GM21786 (cell line): ENCODE data around the gene NFYC.
"Not testable (repeated sequence)": the region's sequence is repeated elsewhere in the genome, so short reads cannot be mapped to it uniquely, and the experiment has no call there.

Source experiments
- ATAC-seq: cut with Tn5 transposase; IDR thresholded peaks from one replicate; pipeline ENCODE4 v1.9.1; 2021; ENCODE audit not compliant: unreplicated experiment

Gene NFYC

GRCh38 chr1:40704817-40705733 lies 13.6 kb downstream of the NFYC start:
- ATAC-seq, result no peak

GRCh38 chr1:40706626-40707025 lies 15.1 kb downstream of the NFYC start:
- no peak for ATAC-seq

- ATAC-seq, result peak; percentile 66
Measured at GRCh38 chr1:40708750-40709099, 17.2 kb downstream of the NFYC start.

GRCh38 chr1:40709100-40709801 lies 17.7 kb downstream of the NFYC start:
- ATAC-seq, result peak; percentile 84

- ATAC-seq, result no peak
Measured at GRCh38 chr1:40709802-40710278, 18.3 kb downstream of the NFYC start.

GRCh38 chr1:40710581-40711315 lies 19.2 kb downstream of the NFYC start:
- ATAC-seq, result no peak

GRCh38 chr1:40711465-40712404 lies 20.2 kb downstream of the NFYC start:
- ATAC-seq, result no peak

- ATAC-seq, result no peak
Measured at GRCh38 chr1:40712405-40712944, 21.0 kb downstream of the NFYC start.

GRCh38 chr1:40712997-40713396 lies 21.5 kb downstream of the NFYC start:
- no peak for ATAC-seq

- no peak for ATAC-seq
Measured at GRCh38 chr1:40715491-40716059, 24.1 kb downstream of the NFYC start.

GRCh38 chr1:40717065-40717464 lies 25.6 kb downstream of the NFYC start:
- ATAC-seq, result no peak

GRCh38 chr1:40717955-40718354 lies 26.5 kb downstream of the NFYC start:
- no peak for ATAC-seq

GRCh38 chr1:40720493-40720892 lies 29.0 kb downstream of the NFYC start:
- ATAC-seq, result no peak

GRCh38 chr1:40722622-40723021 lies 31.1 kb downstream of the NFYC start:
- ATAC-seq, result no peak

- ATAC-seq, result no peak
Measured at GRCh38 chr1:40723196-40723955, 31.9 kb downstream of the NFYC start.

- not testable (repeated sequence) for ATAC-seq
Measured at GRCh38 chr1:40727662-40728061, 36.2 kb downstream of the NFYC start.

- ATAC-seq, result not testable (repeated sequence)
Measured at GRCh38 chr1:40729316-40729862, 37.9 kb downstream of the NFYC start.

GRCh38 chr1:40732756-40733301 lies 41.3 kb downstream of the NFYC start:
- ATAC-seq, result no peak
